GM19193 (cell line): ENCODE data around the gene CACNA1G.

Source experiments
- POLR2A ChIP-seq: IDR thresholded peaks from 4 replicates; pipeline ENCODE4 v1.6.1; 2011; ENCODE audit not compliant: insufficient read depth, insufficient read length; ENCODE audit errors: extremely low read depth

CACNA1G gene

DNA sequence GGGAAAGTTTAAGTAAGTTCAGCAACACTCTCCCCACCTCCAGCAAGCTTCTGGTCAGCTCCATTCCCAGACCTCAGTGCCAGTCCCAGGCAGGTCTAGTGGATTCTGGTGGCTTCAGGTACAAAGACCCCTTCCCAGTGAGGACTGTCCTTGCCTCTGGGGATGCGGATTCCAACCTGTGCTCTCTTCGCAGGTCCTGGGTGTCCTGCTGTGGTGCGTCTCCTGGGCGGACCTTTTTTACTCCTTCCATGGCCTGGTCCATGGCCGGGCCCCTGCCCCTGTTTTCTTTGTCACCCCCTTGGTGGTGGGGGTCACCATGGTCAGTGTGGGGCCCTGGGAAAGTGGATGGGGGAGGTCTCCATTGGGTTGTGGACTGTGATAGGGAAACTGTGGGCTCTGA, 96.0 kb downstream of the CACNA1G start:
- TF ChIP-seq POLR2A: no peak

DNA sequence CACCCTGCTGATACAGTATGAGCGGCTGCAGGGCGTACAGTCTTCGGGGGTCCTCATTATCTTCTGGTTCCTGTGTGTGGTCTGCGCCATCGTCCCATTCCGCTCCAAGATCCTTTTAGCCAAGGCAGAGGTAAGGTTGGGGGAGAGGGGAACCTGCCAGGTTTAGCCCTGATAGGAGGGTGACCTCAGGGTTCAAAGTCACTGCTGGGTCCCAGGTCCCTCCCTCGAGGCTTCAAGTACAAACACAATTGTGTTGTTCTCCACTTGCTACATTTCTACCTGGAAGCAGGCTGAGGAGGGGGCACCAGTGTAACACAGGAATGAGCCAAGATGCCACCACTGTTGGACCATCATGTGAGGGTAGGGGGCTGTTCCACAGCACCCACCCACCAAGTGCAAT, 96.5 kb downstream of the CACNA1G start:
- TF ChIP-seq POLR2A: no peak

DNA sequence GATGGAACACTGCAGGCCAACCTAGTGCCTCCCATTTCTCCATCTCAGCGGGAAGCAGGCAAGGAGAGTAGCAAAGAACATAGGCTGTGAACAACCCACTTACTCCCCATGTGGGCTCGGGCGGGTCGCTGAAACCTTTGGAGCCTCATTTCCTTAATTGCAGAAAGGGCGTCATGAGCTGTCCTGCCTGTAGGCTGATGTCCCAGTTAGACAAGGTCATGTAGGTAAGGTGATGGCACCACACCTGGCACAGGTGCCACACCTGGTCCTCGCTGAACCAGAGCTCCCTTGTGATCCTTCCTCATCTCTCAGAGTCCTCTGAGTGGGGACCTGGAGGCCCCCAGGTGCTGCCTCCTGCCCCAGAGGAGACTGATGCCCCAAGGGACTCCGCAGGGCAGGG, 97.1 kb downstream of the CACNA1G start:
- TF ChIP-seq POLR2A: no peak

DNA sequence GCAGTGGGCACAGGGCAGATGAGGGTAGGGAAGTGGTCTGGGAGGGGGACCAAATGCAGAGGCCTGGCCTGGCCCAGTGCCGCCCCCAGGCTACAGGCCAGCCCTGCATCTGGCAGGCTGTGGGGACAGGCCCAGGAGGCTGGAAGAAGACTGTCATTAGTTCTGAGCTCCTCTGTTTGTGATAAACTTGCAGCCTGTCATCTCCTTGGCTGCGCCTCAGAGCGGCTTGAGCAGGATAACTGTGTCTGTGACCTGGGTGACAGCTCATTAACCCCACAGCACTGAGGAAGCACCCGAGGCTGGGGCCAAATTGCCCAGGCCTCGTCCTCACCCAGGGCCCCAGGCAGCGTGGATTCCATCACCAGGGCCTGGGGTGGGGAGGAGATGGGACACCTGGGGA, 98.1 kb downstream of the CACNA1G start:
- no peak for TF ChIP-seq POLR2A

DNA sequence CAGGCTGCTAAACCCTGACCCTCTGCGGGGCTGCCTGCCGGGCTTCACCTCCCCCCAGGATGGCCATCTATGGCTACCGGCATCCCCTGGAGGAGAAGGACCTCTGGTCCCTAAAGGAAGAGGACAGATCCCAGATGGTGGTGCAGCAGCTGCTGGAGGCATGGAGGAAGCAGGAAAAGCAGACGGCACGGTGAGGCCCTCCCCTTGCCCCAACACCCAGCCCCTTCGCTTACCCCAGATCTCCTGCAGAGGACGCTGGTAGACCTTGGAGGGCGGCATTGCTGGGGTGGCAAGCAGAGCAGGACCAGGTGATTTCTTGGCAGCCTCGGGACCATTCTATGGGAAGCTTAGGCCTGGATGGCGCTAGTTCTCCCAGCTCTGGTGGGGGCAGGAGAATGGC, 98.7 kb downstream of the CACNA1G start:
- no peak for TF ChIP-seq POLR2A

DNA sequence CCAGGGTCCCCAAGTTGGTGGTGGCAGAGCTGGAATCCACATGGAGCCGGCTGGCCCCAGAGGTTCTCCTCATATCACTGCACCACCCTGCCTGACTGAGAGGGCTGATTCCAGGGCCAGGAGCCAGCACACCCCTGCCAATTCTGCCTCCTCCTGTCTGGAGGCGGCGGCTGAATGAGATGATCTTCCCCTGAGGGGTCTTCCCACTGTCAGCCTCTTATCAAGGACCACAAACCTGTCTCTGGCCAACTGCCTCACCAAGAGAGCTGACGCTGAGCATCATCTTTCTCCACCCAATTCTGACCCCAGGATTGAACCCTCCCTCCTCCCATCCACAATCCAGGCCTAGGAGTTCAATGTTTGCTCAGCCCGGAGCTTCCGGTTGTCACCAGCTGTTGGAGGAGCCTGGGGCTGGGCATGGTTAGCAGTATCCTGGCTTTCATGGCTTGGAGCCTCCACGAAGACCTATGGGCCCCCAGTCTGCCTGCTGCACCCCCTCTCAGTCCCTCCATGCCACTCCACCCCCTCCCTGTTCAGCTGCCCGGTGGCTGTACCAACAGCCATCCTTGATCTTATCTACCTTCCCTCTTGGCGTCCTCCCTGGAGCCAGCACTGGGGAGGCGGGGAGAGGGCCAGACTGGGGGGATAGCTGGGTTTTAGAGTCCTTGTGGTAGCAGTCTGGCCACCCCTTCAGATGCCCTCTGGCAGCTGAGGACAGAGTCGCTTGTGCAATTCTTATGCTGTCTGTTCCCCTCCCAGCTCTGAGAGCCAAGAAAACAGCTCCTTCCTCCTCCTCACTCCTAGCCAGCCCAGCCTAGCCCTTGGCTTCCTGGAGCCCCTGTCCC, 99.7 kb downstream of the CACNA1G start:
- TF ChIP-seq POLR2A: no peak

DNA sequence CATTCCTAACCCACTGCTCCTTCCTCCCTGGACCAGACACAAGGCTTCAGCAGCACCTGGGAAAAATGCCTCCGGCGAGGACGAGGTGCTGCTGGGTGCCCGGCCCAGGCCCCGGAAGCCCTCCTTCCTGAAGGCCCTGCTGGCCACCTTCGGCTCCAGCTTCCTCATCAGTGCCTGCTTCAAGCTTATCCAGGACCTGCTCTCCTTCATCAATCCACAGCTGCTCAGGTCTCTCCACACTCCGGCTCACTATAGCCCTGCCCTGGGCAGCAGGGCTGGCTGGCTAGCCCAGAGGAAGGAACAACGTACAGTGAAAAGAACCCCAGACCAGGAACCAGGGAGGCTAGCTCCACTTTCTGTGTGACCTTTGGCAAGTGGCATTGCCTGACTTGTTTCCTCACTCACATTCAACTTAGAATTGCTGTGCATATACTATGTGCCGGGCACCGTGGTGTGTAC, 100.4 kb downstream of the CACNA1G start:
- no peak for TF ChIP-seq POLR2A

DNA sequence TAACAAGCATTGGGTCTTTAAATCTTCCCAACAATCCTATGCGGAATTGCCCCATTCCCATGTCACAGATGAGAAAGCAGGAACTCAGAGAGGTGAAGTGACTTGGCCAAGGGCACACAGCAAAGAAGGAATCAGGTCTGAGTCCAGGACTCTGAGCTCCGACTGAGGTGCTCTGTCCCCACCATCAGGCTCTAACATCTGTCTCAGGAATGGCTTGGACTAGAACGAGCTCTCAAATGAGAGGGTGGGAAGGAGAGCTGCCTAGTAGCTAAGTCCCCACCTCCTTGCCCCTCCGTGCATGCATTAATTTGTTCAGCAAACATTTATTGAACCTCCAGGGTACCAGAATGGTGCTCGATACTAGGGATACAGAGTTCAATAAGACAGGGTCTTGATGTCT, 100.8 kb downstream of the CACNA1G start:
- TF ChIP-seq POLR2A: no peak

DNA sequence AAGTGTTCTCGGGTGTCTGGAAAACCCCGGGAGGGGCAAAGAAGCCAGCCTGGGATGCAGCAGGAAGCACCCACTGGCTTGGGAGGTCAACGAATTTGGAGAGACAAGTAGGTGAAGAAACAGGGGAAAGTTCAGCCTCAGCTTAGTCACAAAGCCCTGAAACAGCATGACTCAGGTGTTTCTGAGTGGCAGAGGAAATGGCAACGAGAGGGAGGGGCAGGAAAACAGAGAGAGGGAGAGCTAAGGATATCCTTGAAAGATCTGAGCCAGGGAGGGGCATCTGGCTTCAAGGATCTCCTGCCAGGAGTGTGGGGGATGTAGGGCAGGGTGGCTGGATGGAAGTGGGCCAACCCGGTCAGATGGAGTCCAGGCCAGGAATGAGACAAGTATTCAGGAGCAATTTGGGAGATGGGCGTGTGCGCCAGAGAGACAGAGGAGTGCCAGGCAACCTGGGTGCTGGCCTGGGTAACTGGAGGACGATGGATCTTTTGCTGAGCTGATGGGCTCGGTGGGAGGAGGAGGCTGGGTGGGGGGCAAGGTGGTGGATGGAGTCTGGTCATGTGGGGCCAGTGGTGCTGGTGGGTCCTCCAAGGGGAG, 101.4 kb downstream of the CACNA1G start:
- TF ChIP-seq POLR2A: no peak

DNA sequence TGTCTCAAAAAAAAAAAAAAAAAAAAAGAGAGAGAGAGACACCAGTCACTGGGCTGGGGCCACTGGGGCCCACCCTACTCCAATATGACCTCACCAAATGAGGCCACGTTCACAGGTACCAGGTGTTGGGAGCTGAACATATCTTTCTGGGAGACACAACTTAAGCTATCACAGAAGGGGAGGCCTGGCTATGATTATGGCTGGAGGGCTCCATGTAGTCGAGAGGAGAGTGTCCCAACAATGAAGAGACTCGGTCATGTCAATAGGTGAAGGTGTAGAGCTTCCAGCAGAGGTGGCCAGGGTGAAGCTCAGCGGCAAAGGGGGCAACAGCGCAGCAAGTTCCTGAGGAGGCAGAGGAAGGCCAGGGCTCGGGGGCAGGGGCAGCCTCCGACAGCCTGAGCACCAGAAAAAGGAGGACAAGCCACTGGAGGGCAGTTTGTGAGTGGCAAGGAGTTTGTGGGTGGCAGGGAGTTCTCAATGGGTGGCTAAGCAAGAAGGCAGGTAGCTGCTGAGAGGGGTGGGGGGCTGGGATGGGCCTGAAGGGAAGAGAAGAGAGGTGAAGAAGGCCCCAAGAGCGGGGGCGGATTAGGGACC, 102.2 kb downstream of the CACNA1G start:
- TF ChIP-seq POLR2A: no peak

DNA sequence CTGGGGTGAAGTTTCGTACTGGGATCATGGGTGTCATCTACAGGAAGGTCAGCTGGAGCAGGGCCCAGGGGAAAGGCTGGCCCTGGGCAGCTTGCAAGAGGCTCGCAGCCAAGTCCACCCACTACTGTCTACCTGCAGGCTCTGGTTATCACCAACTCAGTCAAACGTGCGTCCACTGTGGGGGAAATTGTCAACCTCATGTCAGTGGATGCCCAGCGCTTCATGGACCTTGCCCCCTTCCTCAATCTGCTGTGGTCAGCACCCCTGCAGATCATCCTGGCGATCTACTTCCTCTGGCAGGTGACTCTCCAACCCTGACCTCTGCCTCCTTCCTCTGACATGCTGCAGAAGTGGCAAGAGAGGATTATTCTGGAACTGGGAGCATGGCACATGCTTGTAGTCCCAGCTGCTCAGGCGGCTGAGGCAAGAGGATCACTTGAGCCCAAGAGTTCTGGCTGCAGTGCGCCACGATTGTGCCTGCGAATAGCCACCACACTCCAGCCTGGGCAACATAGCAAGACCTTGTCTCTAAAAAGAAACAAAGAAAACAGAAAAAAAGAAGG, 103.4 kb downstream of the CACNA1G start:
- no peak for TF ChIP-seq POLR2A

DNA sequence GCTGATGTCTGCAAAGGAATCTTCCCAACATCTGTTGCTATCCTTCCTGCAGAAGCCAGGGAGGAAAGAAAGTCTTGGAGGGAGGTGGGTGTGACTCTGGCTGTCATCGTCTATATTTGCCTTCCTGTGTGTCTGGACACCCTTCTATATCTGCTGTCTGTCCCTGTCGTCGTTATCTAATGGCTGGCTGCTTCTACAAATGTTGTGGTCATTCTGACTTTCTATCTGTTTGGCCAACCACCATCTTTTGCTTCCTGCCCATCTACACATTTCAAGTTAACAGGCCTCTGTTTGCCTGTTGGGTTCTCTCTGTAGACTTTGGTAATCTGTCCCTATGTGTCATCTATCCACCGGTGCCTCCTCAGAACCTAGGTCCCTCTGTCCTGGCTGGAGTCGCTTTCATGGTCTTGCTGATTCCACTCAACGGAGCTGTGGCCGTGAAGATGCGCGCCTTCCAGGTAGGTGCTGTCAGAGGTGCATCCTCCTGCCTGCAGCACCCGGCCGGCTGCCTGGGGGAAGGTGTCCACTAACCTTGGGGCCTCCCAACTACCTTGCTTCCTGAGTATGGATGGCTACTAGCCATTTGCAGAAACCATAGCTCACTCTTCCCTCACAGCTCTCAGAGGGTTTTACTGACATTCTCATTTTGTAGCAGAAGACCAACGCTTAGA, 104.4 kb downstream of the CACNA1G start:
- TF ChIP-seq POLR2A: no peak

DNA sequence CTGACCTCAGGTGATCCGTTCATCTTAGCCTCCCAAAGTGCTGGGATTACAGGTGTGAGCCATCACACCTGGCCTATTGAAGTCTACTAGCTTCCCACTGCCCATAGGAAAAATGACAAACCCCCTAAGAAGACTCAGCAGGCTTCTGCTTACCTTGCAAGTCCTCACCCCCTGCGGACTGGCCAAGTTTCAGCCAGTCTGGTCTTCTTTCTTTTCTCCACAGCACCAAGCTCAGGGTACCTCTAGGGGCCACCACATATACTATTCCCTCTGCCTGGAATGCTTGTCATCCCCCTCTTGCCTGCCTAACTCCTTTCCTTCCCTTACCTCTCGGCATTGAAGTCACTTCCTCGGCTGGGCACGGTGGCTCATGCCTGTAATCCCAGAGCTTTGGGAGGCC, 105.3 kb downstream of the CACNA1G start:
- no peak for TF ChIP-seq POLR2A

DNA sequence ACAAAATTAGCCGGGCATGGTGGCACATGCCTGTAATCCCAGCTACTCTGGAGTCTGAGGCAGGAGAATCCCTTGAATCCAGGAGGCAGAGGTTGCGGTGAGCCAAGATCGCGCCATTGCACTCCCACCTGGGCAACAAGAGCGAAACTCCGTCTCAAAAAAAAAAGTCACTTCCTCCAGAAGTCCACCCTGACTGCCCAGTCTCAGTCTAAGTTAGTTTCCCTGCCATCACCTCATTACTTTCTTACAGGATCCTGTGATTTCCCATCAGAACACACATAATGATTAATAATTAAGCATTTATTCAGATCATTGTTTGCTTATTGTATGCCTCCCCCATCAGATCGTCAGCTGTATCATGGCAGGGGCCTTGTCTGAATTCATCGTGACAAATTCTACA, 105.8 kb downstream of the CACNA1G start:
- TF ChIP-seq POLR2A: no peak
